Activated T-helper 17 cell treated with anti-CD3 and anti-CD28 coated beads, Interleukin-2, amount 50 U/mL, for 72 hours (primary cell): Measurements from ENCODE around the gene PRDM10. TPM values are rescaled to one million over a fixed set of nuclear protein-coding genes. Genes with fewer than 3 reads are reported as not detected.

Experiments
- ATAC-seq: fragments of 150-1000 bp; cut with Tn5 transposase; replicated peaks from 2 replicates; pipeline ENCODE4 v1.10.0; 2021; ENCODE audit warnings: mild to moderate bottlenecking, moderate library complexity
- H3K27ac Mint-ChIP-seq: one replicate; pipeline ENCODE4 v1.8.0; 2022; ENCODE audit warnings: mixed read lengths
- H3K27me3 Mint-ChIP-seq: one replicate; pipeline ENCODE4 v1.8.0; 2022; ENCODE audit warnings: mixed read lengths
- H3K36me3 Mint-ChIP-seq: one replicate; pipeline ENCODE4 v1.8.0; 2022; ENCODE audit warnings: low read depth, mild to moderate bottlenecking, mixed read lengths
- H3K4me1 Mint-ChIP-seq: one replicate; pipeline ENCODE4 v1.8.0; 2022; ENCODE audit warnings: mixed read lengths
- H3K4me3 Mint-ChIP-seq: one replicate; pipeline ENCODE4 v1.8.0; 2022; ENCODE audit warnings: mild to moderate bottlenecking, mixed read lengths
- H3K9me3 Mint-ChIP-seq: one replicate; pipeline ENCODE4 v1.8.0; 2022; ENCODE audit warnings: mixed read lengths
- total RNA-seq, 2 donors: library from RNA; stranded (reverse); gene quantifications; one replicate each; pipeline ENCODE4 v1.2.3, GENCODE V29; 2022

The PRDM10 gene
- total RNA-seq, 2 donors from 2014 or later = 12.2 to 16.6 TPM

DNA sequence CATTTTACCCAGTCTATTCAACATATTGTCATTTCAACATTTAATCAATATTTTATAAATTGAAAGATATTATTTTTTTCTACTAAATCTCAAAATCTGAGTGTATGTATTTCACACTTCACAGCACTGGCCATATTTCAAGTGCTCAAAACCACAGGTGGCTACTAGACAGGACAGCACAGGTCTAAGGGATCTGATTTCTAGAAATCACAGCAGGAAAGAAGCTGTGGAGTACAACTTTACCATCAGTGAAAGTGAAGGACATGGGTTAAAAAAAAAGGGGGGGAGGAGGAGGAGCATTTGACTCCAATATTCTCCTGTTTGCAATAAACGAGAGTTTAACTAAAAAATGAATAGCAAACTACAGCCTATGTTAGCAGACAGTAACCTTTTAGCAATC, 4.5 kb downstream of the PRDM10 start:
- H3K36me3 Mint-ChIP-seq = peaks cover 20% of the 10 kb centered on the region
- H3K4me1 Mint-ChIP-seq = peaks cover 11% of the 10 kb centered on the region
- H3K9me3 Mint-ChIP-seq = no peaks in the 10 kb centered on the region
- no peak for ATAC-seq
- no peaks in the 10 kb centered on the region for H3K27me3 Mint-ChIP-seq
- H3K4me3 Mint-ChIP-seq = no peak overlapping the region
- no peak overlapping the region for H3K27ac Mint-ChIP-seq

DNA sequence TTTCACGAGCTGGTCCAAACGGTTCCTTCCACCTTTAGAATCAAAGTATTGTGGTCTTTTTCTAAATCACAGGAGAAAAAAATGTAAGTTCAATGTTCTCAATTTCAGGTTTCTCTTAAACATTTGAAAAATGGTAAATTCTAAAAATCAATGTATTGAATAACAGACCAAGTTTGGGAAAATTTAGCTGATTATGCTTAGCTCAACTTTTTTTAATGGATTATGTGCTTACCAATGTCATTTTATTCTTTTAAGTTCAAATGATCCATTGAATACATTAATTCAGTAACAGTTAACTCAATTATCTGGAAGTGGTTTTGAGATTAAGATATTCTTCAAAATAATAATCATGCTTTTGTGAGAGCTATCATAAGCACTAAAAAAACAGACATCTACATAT, 5.1 kb downstream of the PRDM10 start:
- Mint-ChIP-seq H3K9me3 (no peaks in the 10 kb centered on the region), H3K27ac (no peak overlapping the region), H3K4me3 (no peak overlapping the region), H3K36me3 (peaks cover 16% of the 10 kb centered on the region), H3K27me3 (no peaks in the 10 kb centered on the region), H3K4me1 (peaks cover 11% of the 10 kb centered on the region)
- ATAC-seq = no peak

DNA sequence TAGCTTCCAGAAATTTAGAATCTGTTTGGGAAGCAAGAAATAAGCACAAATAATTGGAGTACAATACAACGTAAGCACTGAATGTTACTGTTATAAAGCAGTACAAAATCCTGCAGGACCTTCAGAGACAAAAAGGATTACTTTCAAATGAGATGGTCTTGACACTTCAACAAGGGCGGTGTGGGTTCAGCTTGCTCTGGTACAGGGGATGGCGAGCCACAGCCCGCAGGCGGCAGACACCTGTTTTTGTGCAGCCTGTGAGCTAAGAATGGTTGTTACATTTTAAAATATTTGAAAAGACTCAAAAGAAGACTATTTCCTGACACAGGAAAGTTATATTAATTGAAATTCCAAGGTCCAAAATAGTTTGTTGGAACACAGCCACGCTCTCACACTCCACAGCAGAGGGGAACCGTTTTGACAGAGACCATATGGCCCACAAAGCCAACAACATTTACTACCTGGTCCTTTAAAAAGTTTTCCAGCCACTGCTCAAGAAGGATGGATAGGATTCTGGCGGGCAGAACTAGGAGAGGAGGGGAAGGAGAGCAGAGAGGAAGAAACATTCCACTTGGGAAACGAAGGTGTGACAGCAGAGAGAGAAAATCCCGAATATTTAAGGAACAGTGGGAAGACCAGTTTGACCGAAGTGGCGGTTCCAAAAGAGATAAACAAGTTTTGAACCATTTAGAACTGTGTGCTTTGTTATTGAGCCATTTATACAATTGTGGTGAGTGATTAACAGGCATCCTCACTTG, 6.3 kb downstream of the PRDM10 start:
- no peaks in the 10 kb centered on the region for H3K27me3 Mint-ChIP-seq
- no peak overlapping the region for H3K4me3 Mint-ChIP-seq
- no peak for ATAC-seq
- no peaks in the 10 kb centered on the region for H3K9me3 Mint-ChIP-seq
- peak overlapping the region; percentile 14 for H3K27ac Mint-ChIP-seq
- H3K4me1 Mint-ChIP-seq = peaks cover 9% of the 10 kb centered on the region
- H3K36me3 Mint-ChIP-seq = peaks cover 11% of the 10 kb centered on the region

DNA sequence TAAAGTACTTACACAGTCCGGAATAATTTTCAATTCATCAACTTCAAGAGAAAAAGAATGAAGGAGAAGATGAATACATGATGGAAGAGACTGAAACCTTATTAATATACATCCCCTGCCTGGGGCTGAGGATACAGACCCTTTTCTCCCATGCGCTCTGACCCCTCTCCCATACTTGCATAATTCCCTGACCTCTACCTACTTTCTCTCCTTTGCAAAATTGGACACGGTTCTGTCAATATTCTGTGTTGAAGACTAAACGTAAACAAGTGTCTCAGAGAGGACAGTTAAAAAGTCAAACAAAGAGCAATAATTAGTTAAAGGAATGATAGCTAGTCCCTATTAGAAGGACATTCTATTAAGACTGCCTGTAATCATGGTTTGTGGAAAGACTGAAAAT, 7.5 kb downstream of the PRDM10 start:
- no peak overlapping the region for H3K27ac Mint-ChIP-seq
- H3K27me3 Mint-ChIP-seq = no peaks in the 10 kb centered on the region
- no peak for ATAC-seq
- no peak overlapping the region for H3K4me3 Mint-ChIP-seq
- H3K4me1 Mint-ChIP-seq = peaks cover 6% of the 10 kb centered on the region
- H3K9me3 Mint-ChIP-seq = no peaks in the 10 kb centered on the region
- H3K36me3 Mint-ChIP-seq = peaks cover 8% of the 10 kb centered on the region

DNA sequence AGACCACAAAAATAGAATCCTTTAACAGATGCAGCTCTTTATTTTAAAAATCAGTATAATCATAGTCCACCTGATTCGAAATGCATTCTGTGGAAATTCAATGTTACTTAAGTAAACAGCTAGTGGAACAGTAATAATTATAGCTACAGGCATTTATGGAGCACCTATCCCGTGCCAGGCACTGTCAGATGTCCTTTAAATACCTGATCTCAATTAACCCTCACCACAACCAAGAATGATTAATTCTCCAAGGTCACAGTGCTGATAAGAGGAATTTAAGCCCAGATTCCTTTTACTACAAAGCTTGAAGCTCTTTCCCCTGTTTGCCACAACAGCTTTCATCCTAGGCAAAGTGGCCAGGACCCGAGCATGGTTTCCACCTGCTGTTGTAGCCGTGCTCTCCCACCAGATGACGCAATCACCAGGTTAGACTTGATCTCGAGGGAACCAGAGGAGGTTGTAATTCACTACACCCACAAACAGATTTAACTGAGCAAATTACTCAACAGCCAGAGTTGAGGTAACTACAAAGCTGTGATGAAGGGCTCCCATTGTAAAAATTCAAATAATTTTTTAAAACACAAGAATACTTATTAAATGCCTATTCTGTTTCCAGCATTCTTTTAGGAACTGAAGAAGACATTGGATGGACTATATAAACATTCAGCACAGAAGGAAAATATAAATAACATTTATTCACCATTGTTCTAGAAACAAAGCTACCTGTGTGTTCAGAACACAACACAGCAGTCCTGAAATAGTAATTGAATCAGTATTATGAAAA, 10.3 kb downstream of the PRDM10 start:
- peak; percentile 56 for ATAC-seq
- Mint-ChIP-seq H3K27me3 (no peaks in the 10 kb centered on the region), H3K9me3 (no peaks in the 10 kb centered on the region), H3K4me1 (no peaks in the 10 kb centered on the region), H3K4me3 (no peak overlapping the region), H3K36me3 (peaks cover 8% of the 10 kb centered on the region), H3K27ac (no peak overlapping the region)

DNA sequence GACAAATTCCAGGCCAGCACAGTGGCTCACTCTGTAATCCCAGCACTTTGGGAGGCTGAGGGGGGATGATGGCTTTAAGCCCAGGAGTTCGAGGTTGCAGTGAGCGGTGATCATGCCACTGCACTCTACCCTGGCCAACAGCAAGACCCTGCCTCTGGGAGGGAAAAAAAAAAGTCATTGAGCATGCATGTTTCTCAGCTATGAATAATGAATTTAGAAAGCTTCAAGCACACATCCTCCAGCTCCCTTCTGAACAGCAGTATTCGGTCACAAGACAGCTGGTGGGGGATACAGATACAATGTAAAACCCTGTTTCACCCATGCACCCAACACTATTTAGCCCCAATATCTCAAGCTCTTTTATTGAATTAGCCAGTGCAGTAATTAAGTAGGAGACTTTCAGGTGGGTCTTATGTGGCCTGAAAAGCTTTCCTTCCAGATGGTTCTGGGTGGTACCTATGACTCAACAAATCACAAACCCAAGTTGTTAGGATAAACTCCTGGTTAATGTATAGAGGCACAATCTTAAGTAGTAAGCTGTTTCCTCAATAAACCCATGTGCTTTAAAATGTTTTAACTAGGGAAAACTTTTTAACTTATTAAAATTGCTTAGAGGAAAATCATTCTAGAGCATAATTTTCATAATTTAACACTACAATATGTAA, 13.4 kb downstream of the PRDM10 start:
- no peak overlapping the region for H3K27ac Mint-ChIP-seq
- no peaks in the 10 kb centered on the region for H3K4me1 Mint-ChIP-seq
- H3K4me3 Mint-ChIP-seq = no peak overlapping the region
- no peaks in the 10 kb centered on the region for H3K36me3 Mint-ChIP-seq
- ATAC-seq = no peak
- no peaks in the 10 kb centered on the region for H3K27me3 Mint-ChIP-seq
- no peaks in the 10 kb centered on the region for H3K9me3 Mint-ChIP-seq

DNA sequence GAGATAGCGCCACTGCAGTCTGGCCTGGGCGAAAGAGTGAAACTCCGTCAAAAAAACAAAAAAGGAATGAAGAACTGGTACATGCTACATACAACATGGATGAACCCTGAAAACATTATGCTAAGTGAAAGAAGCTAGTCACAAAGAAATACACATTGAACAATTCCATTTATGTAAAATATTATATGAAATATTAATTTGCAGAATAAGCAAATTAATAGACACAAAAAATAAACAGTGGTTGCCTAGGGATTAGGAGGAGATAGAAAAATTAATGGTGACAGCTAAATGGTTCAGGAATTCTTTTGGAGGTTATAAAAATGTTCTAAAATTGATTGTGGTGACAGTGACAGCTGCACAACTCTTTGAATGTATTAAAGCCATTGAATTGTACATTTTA, 14.7 kb downstream of the PRDM10 start:
- Mint-ChIP-seq H3K36me3 (no peaks in the 10 kb centered on the region), H3K4me3 (no peak overlapping the region), H3K27ac (no peak overlapping the region), H3K27me3 (no peaks in the 10 kb centered on the region), H3K9me3 (no peaks in the 10 kb centered on the region), H3K4me1 (no peaks in the 10 kb centered on the region)
- ATAC-seq = no peak

DNA sequence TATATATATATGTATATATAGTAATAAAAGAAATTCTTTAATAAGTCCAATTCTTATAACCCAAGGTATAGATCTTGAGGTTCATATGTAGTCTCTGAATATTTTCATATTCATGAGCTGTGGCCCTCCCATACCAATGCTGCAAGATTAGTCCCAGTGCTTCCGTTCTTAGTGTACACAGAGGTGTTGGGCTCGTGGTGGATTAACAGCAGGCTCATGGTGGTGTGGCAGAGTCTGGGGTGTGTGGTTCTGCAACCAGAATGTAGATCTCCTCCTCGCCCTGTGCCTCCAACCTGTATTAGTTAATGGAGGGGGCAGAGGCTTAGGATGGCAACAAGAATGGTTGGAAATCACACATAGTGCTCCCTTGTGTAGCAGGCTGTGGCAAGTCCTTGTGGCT, 16.8 kb downstream of the PRDM10 start:
- Mint-ChIP-seq H3K27me3 (no peaks in the 10 kb centered on the region), H3K9me3 (no peaks in the 10 kb centered on the region), H3K4me1 (no peaks in the 10 kb centered on the region), H3K36me3 (no peaks in the 10 kb centered on the region), H3K4me3 (no peak overlapping the region), H3K27ac (no peak overlapping the region)
- no peak for ATAC-seq

DNA sequence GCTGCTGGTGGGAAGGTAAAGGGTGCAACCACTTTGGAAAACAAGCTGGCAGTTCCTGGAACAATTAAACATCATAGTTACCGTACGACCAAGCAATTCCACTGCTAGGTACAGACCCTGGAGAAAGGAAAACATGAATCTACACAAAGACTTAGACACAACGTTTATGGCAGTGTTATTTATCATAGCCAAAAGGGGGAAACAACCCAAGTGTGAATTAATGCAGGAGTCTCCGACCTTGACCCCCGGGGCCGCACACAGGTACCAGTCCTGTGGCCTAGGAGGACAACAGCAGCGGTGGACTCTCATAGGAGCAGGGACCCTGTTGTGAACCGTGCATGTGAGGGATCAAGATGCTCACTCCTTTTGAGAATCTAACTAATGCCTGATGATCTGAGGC, 22.5 kb downstream of the PRDM10 start:
- Mint-ChIP-seq H3K36me3 (no peaks in the 10 kb centered on the region), H3K4me3 (no peak overlapping the region), H3K4me1 (peaks cover 6% of the 10 kb centered on the region), H3K27me3 (no peaks in the 10 kb centered on the region), H3K27ac (no peak overlapping the region), H3K9me3 (no peaks in the 10 kb centered on the region)
- ATAC-seq = no peak

DNA sequence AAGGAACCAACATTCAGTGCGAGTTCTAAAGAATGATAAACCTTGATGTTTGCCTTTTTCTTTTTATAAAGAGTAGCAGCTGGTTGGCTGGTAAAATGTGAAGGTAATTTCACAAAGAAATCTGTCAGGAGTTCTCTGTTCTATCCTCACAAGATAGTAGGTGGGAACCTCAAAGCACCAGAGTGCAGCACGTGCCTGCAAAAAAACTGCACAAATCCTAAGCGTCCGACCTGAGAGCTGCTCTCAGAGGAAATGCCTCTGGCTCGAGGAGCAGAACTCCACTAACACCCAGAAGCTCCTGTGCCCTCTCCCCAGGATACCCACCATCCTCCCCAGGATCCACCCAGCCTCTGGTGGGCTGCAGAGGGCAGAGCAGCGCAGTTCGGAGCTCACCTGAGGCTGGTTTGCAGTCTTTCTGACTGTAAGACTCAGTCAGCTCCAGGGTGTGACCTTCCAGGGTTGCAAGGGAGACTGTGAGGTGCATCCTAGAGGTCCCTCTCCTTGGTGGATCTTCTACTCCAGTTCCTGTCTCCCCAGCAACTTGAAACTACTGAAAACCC, 23.5 kb downstream of the PRDM10 start:
- no peaks in the 10 kb centered on the region for H3K27me3 Mint-ChIP-seq
- no peak for ATAC-seq
- no peaks in the 10 kb centered on the region for H3K36me3 Mint-ChIP-seq
- H3K9me3 Mint-ChIP-seq = no peaks in the 10 kb centered on the region
- peaks cover 9% of the 10 kb centered on the region for H3K4me1 Mint-ChIP-seq
- H3K4me3 Mint-ChIP-seq = no peak overlapping the region
- H3K27ac Mint-ChIP-seq = no peak overlapping the region

DNA sequence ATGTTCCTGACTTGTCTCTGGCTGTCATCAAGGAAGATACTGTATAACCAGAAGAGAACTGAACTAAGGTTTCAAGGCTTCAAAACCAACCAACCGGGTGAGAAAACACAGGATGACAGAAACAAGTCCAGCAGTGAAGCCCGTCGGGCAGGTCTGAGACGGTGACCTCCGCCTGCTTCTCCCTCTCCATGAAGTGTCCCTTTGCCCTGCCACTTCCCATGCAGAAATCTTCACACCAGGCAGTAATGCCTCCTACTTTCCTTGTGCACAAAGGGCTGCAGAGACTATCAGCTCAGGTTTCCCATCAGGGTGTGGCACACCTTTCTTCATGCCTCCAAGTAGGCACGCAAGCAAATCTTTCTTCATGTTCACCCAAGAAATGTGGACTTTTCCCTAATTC, 24.2 kb downstream of the PRDM10 start:
- ATAC-seq = no peak
- peaks cover 12% of the 10 kb centered on the region for H3K4me1 Mint-ChIP-seq
- no peaks in the 10 kb centered on the region for H3K27me3 Mint-ChIP-seq
- H3K9me3 Mint-ChIP-seq = no peaks in the 10 kb centered on the region
- no peak overlapping the region for H3K4me3 Mint-ChIP-seq
- H3K27ac Mint-ChIP-seq = no peak overlapping the region
- no peaks in the 10 kb centered on the region for H3K36me3 Mint-ChIP-seq

DNA sequence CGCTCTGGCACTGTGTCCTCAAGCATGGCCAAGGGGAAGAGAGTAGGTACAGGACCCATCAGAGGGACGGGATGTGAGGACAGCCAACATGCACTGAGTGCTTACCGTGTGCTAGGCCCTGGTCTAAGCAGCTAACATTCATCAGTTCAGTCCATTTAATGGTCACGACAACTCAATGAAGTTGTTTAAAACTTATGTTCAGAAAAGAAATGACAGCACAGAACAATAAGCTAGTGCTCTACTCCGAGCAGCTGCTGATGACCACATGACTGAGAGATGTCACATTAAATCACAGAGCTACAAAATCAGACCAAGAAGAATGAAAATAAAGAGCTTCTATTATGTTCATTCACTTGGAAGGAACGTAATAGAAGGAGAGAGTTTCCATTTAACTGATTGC, 26.3 kb downstream of the PRDM10 start:
- Mint-ChIP-seq H3K4me3 (no peak overlapping the region), H3K36me3 (no peaks in the 10 kb centered on the region), H3K4me1 (peaks cover 12% of the 10 kb centered on the region), H3K27ac (no peak overlapping the region), H3K27me3 (no peaks in the 10 kb centered on the region), H3K9me3 (no peaks in the 10 kb centered on the region)
- ATAC-seq = no peak

DNA sequence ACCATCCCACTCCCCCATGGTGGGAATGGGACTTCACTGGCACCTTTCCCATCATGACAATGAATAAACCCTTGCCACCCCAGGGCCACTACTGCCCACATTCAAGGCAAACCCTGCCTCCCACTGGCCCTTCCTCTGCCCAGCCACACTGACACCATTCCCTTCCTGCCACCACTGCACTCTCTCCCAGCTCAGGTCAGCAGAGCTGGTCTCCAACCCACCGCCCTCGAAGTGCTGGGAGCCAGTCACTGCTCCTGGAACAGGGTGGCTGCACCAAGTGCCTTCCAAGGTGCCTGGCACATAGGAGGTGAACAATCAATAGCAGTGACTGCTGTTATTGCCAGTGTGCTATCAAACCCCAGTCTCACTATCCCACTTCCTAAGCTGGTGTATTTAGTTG, 27.1 kb downstream of the PRDM10 start:
- Mint-ChIP-seq H3K4me1 (peaks cover 12% of the 10 kb centered on the region), H3K27ac (no peak overlapping the region), H3K36me3 (peaks cover 5% of the 10 kb centered on the region), H3K4me3 (no peak overlapping the region), H3K9me3 (no peaks in the 10 kb centered on the region), H3K27me3 (no peaks in the 10 kb centered on the region)
- ATAC-seq = no peak

DNA sequence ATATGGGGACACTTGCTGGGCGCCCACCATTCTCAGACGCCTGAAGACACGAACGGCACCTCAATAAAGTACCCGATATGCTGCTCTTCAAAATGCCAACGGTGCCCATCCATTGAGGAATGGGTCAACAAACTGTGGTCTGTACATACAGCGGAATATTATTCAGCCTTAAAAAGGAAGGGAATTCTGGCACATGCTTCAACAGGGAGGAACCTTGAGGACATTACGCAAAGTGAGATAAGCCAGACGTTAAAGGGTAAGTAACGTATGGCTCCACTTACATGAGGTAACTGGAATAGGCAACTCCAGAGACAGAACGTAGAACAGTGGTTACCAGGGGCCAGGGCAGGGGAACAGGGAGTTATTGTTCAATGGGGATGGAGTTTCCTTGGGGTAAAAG, 28.0 kb downstream of the PRDM10 start:
- H3K9me3 Mint-ChIP-seq = no peaks in the 10 kb centered on the region
- ATAC-seq = no peak
- peaks cover 5% of the 10 kb centered on the region for H3K36me3 Mint-ChIP-seq
- no peak overlapping the region for H3K27ac Mint-ChIP-seq
- H3K27me3 Mint-ChIP-seq = no peaks in the 10 kb centered on the region
- no peak overlapping the region for H3K4me3 Mint-ChIP-seq
- peaks cover 8% of the 10 kb centered on the region for H3K4me1 Mint-ChIP-seq

DNA sequence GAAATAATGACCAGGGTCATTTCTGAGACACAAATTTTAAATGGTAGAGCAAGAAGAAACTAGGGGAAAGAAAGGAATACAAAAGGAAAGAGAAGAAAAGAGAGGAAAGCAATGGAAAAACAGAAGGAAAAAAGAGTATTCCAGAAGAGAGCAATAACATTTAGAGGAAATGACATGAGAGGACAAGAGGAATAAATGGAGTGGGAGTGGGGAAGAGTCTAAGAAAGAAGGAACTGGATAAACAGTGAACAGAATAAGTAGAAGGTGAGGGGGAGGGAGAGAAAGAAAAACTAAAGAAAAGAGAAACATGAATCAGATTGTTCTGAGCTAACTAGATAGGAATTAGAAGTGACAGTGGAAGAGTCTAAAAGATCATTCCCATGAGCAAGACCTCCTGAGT, 28.4 kb downstream of the PRDM10 start:
- Mint-ChIP-seq H3K9me3 (no peaks in the 10 kb centered on the region), H3K27me3 (no peaks in the 10 kb centered on the region), H3K27ac (peak overlapping the region; percentile 2), H3K4me1 (peaks cover 6% of the 10 kb centered on the region), H3K36me3 (peaks cover 5% of the 10 kb centered on the region), H3K4me3 (no peak overlapping the region)
- ATAC-seq = no peak
